Measurements from ENCODE around the gene RMND5B.
"Not testable (repeated sequence)": the region's sequence is repeated elsewhere in the genome, so short reads cannot be mapped to it uniquely, and the experiment has no call there.

The RMND5B gene

DNA sequence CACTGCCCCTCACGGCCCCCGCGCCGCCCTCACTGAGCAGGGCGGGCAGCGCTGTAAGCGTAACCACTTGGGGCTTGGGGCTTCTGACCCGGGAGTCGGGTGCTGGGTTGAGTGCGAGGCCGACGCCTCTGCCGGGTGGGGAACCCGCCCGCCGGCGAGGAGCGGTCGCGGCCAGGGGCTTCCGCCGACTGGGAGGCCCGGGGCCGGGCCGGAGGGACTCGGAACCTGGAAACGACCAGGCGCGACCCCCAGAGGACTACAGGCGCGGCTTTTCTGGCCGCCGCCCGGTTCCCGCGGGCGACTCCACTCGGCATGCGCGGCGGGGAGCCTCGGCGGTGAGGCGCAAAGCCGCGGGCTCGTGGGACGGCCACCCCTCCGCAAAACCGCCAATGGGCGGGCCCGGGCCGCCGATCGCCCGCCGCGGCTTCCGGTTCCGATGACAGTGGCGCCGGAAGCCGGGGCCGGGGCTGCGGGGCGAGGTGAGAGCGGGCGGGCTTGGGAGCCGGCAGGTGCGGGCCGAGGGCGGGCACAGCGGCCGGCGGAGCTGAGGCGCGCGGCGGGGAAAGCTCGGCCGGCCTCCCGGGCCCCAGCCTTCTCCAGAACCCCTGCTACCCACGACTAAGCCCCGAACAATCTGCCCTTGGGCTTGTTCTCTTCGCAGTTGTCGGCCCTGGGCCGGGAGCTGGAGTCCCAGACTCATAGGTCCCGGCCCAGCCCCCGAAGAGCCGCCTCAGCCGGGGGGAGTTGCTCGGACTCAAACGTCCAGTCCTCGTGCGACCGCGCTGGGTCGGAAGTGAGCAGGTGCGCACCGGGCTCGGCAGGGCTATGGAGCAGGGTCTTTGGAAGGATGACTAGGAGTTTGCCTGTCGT is at the start of gene RMND5B:
TSS of gene RMND5B (plus strand) at position 439 of the 870 bp plus-strand sequence. CDS start 7,106 bp downstream, outside the sequence.
- Histone ChIP-seq H3K36me3 (ENCODE audit: insufficient read depth, low read length) (peaks cover 16% of the 10 kb centered on the region), H3K9ac (ENCODE audit: low read depth, low read length) (peak within 1 kb of the TSS; percentile 99), H3K9me3 (ENCODE audit: control insufficient read depth, insufficient read depth, low read length) (no peaks in the 10 kb centered on the region), H3K4me1 (ENCODE audit: insufficient read depth, low read length) (peaks cover 16% of the 10 kb centered on the region)

DNA sequence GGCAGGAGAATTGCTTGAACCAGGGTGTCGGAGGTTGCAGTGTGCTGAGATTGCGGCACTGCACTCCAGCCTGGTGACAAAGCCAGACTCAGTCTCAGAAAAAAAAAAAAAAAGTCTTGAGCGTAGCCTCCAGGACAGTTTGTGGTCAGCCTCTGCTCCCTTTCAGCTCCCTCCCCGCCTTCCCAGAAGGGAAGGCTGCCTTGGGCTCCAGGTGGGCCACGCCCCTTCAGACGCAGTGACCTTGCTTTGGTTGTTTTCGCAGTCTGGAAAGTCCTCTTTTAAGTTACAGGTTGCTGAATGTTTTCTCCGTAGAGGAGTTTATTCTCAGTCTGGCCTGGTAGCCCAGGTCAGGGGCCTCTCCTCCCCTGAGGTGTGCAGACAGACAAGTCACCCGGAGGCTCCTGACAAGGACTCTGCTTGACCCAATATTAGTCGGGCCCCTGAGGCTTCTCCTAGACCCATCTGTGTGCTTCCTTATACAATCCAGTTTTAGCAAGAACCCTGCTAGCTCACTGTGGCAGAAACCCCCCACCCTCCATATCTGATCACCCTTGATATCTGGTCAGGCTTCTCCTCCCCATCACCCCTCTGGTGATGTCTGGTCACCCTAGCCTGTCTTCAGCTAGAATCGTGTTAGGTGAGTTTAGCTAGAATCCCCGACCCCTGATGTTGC is 49.1 kb upstream of the RMND5B start:
- no peaks in the 10 kb centered on the region for H3K36me3 ChIP-seq (ENCODE audit: insufficient read depth, low read length)
- H3K9ac ChIP-seq (ENCODE audit: low read depth, low read length): no peak overlapping the region
- H3K4me1 ChIP-seq (ENCODE audit: insufficient read depth, low read length): peaks cover 30% of the 10 kb centered on the region
- no peaks in the 10 kb centered on the region for H3K9me3 ChIP-seq (ENCODE audit: control insufficient read depth, insufficient read depth, low read length)

GRCh38 chr5:178083922-178084321 is 46.9 kb upstream of the RMND5B start:
- Histone ChIP-seq H3K9me3 (ENCODE audit: control insufficient read depth, insufficient read depth, low read length) (no peaks in the 10 kb centered on the region), H3K9ac (ENCODE audit: low read depth, low read length) (no peak overlapping the region), H3K4me1 (ENCODE audit: insufficient read depth, low read length) (peaks cover 22% of the 10 kb centered on the region), H3K36me3 (ENCODE audit: insufficient read depth, low read length) (no peaks in the 10 kb centered on the region)

- Histone ChIP-seq H3K9me3 (ENCODE audit: control insufficient read depth, insufficient read depth, low read length) (no peaks in the 10 kb centered on the region), H3K9ac (ENCODE audit: low read depth, low read length) (no peak overlapping the region)
Observed at GRCh38 chr5:178085316-178085715, 45.5 kb upstream of the RMND5B start.

DNA sequence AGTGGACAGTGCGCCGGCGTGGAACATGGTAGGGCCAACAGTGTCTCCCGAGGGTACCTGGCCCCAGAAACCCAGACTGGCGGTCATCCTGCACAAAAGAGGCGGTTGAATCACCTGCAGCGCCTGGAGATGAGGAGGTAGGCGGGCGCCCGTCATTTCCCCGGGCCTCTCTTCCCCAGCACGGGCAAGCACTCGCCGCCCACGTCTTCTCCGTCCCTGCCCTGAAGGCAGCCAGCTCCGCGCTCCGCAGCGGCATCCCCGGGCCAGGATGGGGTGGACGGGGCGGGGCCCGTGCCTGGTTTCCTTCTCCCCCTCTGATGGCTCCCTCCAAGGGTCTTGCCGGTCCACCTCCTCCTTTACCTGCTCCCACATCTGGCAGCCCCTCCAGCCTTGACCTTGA is 44.5 kb upstream of the RMND5B start:
- Histone ChIP-seq H3K9me3 (ENCODE audit: control insufficient read depth, insufficient read depth, low read length) (no peaks in the 10 kb centered on the region), H3K9ac (ENCODE audit: low read depth, low read length) (peak overlapping the region; percentile 28; the same call in 1 of the 2 replicates), H3K36me3 (ENCODE audit: insufficient read depth, low read length) (no peaks in the 10 kb centered on the region), H3K4me1 (ENCODE audit: insufficient read depth, low read length) (peaks cover 22% of the 10 kb centered on the region)

More at GRCh38 chr5:178085316-178085715, 45.5 kb upstream of the RMND5B start:
- peaks cover 22% of the 10 kb centered on the region for H3K4me1 ChIP-seq (ENCODE audit: insufficient read depth, low read length)
- no peaks in the 10 kb centered on the region for H3K36me3 ChIP-seq (ENCODE audit: insufficient read depth, low read length)

DNA sequence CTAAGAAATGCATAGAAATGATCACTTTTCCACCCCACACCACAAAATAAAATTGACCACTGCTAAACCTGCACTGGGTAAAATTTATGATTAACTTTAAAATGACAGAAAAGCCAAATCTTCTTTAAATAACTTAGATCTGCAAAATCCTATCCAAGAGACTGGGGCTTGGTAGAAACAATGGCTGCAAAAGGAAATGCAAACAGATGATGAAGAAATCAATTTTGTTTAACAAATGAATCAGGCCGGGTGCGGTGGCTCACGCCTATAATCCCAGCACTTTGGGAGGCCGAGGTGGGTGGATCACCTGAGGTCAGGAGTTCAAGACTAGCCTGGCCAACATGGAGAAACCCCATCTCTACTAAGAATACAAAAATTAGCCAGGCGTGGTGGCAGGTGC is 43.6 kb upstream of the RMND5B start:
- H3K36me3 ChIP-seq (ENCODE audit: insufficient read depth, low read length); H3K9me3 ChIP-seq (ENCODE audit: control insufficient read depth, insufficient read depth, low read length); H3K9ac ChIP-seq (ENCODE audit: low read depth, low read length): not testable (repeated sequence)
- H3K4me1 ChIP-seq (ENCODE audit: insufficient read depth, low read length): peaks cover 15% of the 10 kb centered on the region

DNA sequence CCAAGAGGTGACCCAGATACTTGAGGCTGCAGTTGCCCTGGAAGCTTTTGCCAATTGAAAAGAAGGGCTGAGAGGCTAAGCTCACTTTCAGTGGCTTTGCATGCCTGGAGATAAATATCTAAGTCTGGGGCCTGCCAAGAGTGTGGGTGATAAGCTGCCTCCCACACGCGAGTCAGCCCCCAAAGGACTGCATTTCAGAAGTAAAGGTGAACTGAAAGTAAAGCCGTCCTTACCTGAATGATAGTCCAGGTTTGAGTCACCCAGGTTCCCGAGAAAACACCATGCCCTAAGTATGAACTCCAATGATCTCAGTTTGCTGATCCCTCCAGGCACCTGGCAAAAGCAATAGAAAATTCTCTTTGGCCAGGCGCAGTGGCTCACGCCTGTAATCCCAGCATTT is 40.0 kb upstream of the RMND5B start:
- Histone ChIP-seq H3K36me3 (ENCODE audit: insufficient read depth, low read length) (no peaks in the 10 kb centered on the region), H3K9ac (ENCODE audit: low read depth, low read length) (no peak overlapping the region), H3K9me3 (ENCODE audit: control insufficient read depth, insufficient read depth, low read length) (no peaks in the 10 kb centered on the region), H3K4me1 (ENCODE audit: insufficient read depth, low read length) (no peaks in the 10 kb centered on the region)

- Histone ChIP-seq H3K9ac (ENCODE audit: low read depth, low read length) (no peak overlapping the region), H3K9me3 (ENCODE audit: control insufficient read depth, insufficient read depth, low read length) (no peaks in the 10 kb centered on the region), H3K4me1 (ENCODE audit: insufficient read depth, low read length) (no peaks in the 10 kb centered on the region), H3K36me3 (ENCODE audit: insufficient read depth, low read length) (no peaks in the 10 kb centered on the region)
Observed at GRCh38 chr5:178093134-178093533, 37.7 kb upstream of the RMND5B start.

- Histone ChIP-seq H3K9me3 (ENCODE audit: control insufficient read depth, insufficient read depth, low read length) (no peaks in the 10 kb centered on the region), H3K36me3 (ENCODE audit: insufficient read depth, low read length) (no peaks in the 10 kb centered on the region), H3K9ac (ENCODE audit: low read depth, low read length) (no peak overlapping the region), H3K4me1 (ENCODE audit: insufficient read depth, low read length) (no peaks in the 10 kb centered on the region)
Observed at GRCh38 chr5:178094345-178094744, 36.5 kb upstream of the RMND5B start.

- Histone ChIP-seq H3K9ac (ENCODE audit: low read depth, low read length) (no peak overlapping the region), H3K4me1 (ENCODE audit: insufficient read depth, low read length) (no peaks in the 10 kb centered on the region), H3K36me3 (ENCODE audit: insufficient read depth, low read length) (no peaks in the 10 kb centered on the region), H3K9me3 (ENCODE audit: control insufficient read depth, insufficient read depth, low read length) (no peaks in the 10 kb centered on the region)
Observed at GRCh38 chr5:178098685-178099084, 32.1 kb upstream of the RMND5B start.

- H3K9ac ChIP-seq (ENCODE audit: low read depth, low read length): no peak overlapping the region
- 0 out of 2 replicates have a peak, but pooled peaks cover 5% of the 10 kb centered on the region for H3K4me1 ChIP-seq (ENCODE audit: insufficient read depth, low read length)
- no peaks in the 10 kb centered on the region for H3K9me3 ChIP-seq (ENCODE audit: control insufficient read depth, insufficient read depth, low read length)
- H3K36me3 ChIP-seq (ENCODE audit: insufficient read depth, low read length): no peaks in the 10 kb centered on the region
Observed at GRCh38 chr5:178103612-178104011, 27.2 kb upstream of the RMND5B start.

DNA sequence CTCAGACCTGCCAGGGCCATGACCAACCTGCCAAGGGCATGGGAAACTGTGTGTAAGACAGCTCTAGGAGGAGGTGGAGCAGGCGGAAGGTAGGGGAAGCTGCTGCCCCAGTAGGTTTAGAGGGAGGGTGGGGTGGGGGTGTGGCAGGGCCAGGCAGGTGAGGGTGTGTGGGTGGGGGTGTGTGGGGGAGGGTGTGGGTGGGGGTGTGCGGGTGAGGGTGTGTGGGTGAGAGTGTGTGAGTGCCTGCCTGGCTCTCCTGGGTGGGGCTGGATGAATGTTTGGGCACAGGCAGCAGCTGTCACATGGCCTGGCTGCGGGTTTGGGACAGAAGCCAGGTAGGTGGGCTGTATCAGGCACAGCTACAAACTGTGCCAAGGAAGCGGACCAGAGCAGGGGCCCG is 26.3 kb upstream of the RMND5B start:
- H3K9ac ChIP-seq (ENCODE audit: low read depth, low read length): no peak overlapping the region
- H3K9me3 ChIP-seq (ENCODE audit: control insufficient read depth, insufficient read depth, low read length): no peaks in the 10 kb centered on the region
- 0 out of 2 replicates have a peak, but pooled peaks cover 5% of the 10 kb centered on the region for H3K4me1 ChIP-seq (ENCODE audit: insufficient read depth, low read length)
- no peaks in the 10 kb centered on the region for H3K36me3 ChIP-seq (ENCODE audit: insufficient read depth, low read length)

DNA sequence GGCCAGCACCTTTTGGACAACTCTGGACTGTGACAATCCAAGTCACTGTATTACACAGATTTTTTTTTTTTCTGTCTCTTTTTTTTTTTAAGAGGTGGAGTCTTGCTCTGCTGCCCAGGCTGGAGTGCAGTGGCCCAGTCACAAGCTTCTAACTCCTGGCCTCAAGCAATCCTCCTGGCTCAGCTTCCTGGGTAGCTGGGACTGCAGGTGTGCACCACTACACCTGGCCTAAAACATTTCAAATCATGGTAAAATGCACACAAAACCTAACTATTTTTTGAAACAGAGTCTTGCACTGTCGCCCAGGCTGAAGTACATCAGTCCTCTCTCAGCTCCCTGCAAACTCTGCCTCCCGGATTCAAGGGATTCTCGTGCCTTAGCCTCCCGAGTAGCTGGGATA is 24.7 kb upstream of the RMND5B start:
- no peaks in the 10 kb centered on the region for H3K36me3 ChIP-seq (ENCODE audit: insufficient read depth, low read length)
- H3K9ac ChIP-seq (ENCODE audit: low read depth, low read length): no peak overlapping the region
- H3K4me1 ChIP-seq (ENCODE audit: insufficient read depth, low read length): 0 out of 2 replicates have a peak, but pooled peaks cover 5% of the 10 kb centered on the region
- no peaks in the 10 kb centered on the region for H3K9me3 ChIP-seq (ENCODE audit: control insufficient read depth, insufficient read depth, low read length)

- no peaks in the 10 kb centered on the region for H3K36me3 ChIP-seq (ENCODE audit: insufficient read depth, low read length)
- no peaks in the 10 kb centered on the region for H3K9me3 ChIP-seq (ENCODE audit: control insufficient read depth, insufficient read depth, low read length)
- H3K9ac ChIP-seq (ENCODE audit: low read depth, low read length): no peak overlapping the region
- H3K4me1 ChIP-seq (ENCODE audit: insufficient read depth, low read length): 0 out of 2 replicates have a peak, but pooled peaks cover 5% of the 10 kb centered on the region
Observed at GRCh38 chr5:178106556-178107239, 24.1 kb upstream of the RMND5B start.
